Epithelial cell of alveolus of lung (primary cell): ENCODE data around the gene ARHGAP44. TPM values are rescaled to one million over a fixed set of nuclear protein-coding genes. Genes with fewer than 3 reads are reported as not detected.

ENCODE experiments used
- total RNA-seq: library from RNA; depleted of rRNA; stranded (reverse); fragments of >200 nt; gene quantifications from 2 replicates; pipeline ENCODE4 v1.2.1, GENCODE V29; 2015

The ARHGAP44 gene
- total RNA-seq = 1.1 and 1.7 TPM in 2 replicates

GRCh38 chr17:12789481-12790248 is at the start of gene ARHGAP44:
Gene ARHGAP44, plus strand, starts transcription at chr17:12789498. Its CDS starts 341 bp downstream, at chr17:12789839.

GRCh38 chr17:13017655-13018459 is 228.6 kb downstream of the ARHGAP44 start, which contains the start of gene ELAC2:
Gene ELAC2, minus strand, starts transcription at chr17:13018027. Its CDS starts 80 bp downstream, at chr17:13017947.

Other genes with a start within 250 kb of the ARHGAP44 start
- gene MYOCD, start 123.6 kb upstream of the ARHGAP44 start, total RNA-seq = 1.3 TPM in 1 of 2 replicates, not detected in the other
- gene ELAC2, start 228.5 kb downstream of the ARHGAP44 start, total RNA-seq = 20.0 and 56.1 TPM in 2 replicates